ENCODE measurements around the gene GBP6. TPM values are rescaled to one million over a fixed set of nuclear protein-coding genes. Genes with fewer than 3 reads are reported as not detected.

Gene GBP6
- total RNA-seq, 1 donor from 2014 or later: 0.40 TPM

GRCh38 chr1:89347296-89347695, 16.6 kb upstream of the GBP6 start:
- DNase-seq (ENCODE audit: low read depth): no peak
- no peak overlapping the region for H3K4me3 ChIP-seq (ENCODE audit: low read depth, low read length)
- TF ChIP-seq CTCF (conservative IDR thresholded peaks at IDR 0.05; ENCODE audit: low read depth, low read length): no peak

- no peak overlapping the region for H3K4me3 ChIP-seq (ENCODE audit: low read depth, low read length)
- no peak for TF ChIP-seq CTCF (conservative IDR thresholded peaks at IDR 0.05; ENCODE audit: low read depth, low read length)
- DNase-seq (ENCODE audit: low read depth): no peak
These were observed 13.6 kb upstream of the GBP6 start for GRCh38 chr1:89350298-89350697.

GRCh38 chr1:89351597-89352311, 12.1 kb upstream of the GBP6 start:
- DNase-seq (ENCODE audit: low read depth): no peak
- TF ChIP-seq CTCF (conservative IDR thresholded peaks at IDR 0.05; ENCODE audit: low read depth, low read length): no peak
- no peak overlapping the region for H3K4me3 ChIP-seq (ENCODE audit: low read depth, low read length)

- TF ChIP-seq CTCF (conservative IDR thresholded peaks at IDR 0.05; ENCODE audit: low read depth, low read length): no peak
- no peak for DNase-seq (ENCODE audit: low read depth)
- H3K4me3 ChIP-seq (ENCODE audit: low read depth, low read length): no peak overlapping the region
These were observed 11.4 kb upstream of the GBP6 start for GRCh38 chr1:89352421-89352820.

- DNase-seq (ENCODE audit: low read depth): no peak
- TF ChIP-seq CTCF (conservative IDR thresholded peaks at IDR 0.05; ENCODE audit: low read depth, low read length): no peak
- no peak overlapping the region for H3K4me3 ChIP-seq (ENCODE audit: low read depth, low read length)
These were observed 9.7 kb upstream of the GBP6 start for GRCh38 chr1:89354205-89354604.

GRCh38 chr1:89355056-89355455, 8.8 kb upstream of the GBP6 start:
- H3K4me3 ChIP-seq (ENCODE audit: low read depth, low read length): no peak overlapping the region
- no peak for DNase-seq (ENCODE audit: low read depth)
- no peak for TF ChIP-seq CTCF (conservative IDR thresholded peaks at IDR 0.05; ENCODE audit: low read depth, low read length)

Measured in epithelial cell of proximal tubule (primary cell).